Thoracic aorta (tissue), 2 donors: ENCODE measurements around the gene GRID2IP. TPM values are rescaled to one million over a fixed set of nuclear protein-coding genes. Genes with fewer than 3 reads are reported as not detected.
"Not testable (repeated sequence)": the region's sequence is repeated elsewhere in the genome, so short reads cannot be mapped to it uniquely, and the experiment has no call there.

Experiments used
- ATAC-seq: fragments of 150-250 bp; one replicate; pipeline ENCODE4 v1.8.0; 2017; ENCODE audit warnings: low read depth; ENCODE audit not compliant: insufficient number of reproducible peaks, low FRiP score
- DNase-seq: peaks from one replicate; pipeline ENCODE4 v3.0.0-alpha.2; 2020; ENCODE audit warnings: low spot score
- H3K27ac ChIP-seq, 2 donors: fragments of 200-600 bp; sonication (generic); 1 replicate in 1 of 2; 2 replicates in 1 of 2; pipeline ENCODE4 v1.5.1; 2016; ENCODE audit warnings: mild to moderate bottlenecking in 2 of 2, moderate library complexity in 2 of 2
- H3K27me3 ChIP-seq: fragments of 200-600 bp; sonication (generic); replicated peaks from 2 replicates; pipeline ENCODE4 v1.6.0; 2016; ENCODE audit warnings: mild to moderate bottlenecking; ENCODE audit not compliant: insufficient read depth
- H3K36me3 ChIP-seq: fragments of 200-600 bp; sonication (generic); one replicate; pipeline ENCODE4 v1.5.1; 2016
- H3K4me1 ChIP-seq, 2 donors: fragments of 200-600 bp; sonication (generic); 1 replicate in 1 of 2; 2 replicates in 1 of 2; pipeline versions ENCODE4 v1.5.1 to v1.6.0; 2016; ENCODE audit warnings: low read depth in 2 of 2, mild to moderate bottlenecking in 1 of 2; ENCODE audit not compliant: control insufficient read depth in 1 of 2
- H3K4me3 ChIP-seq: fragments of 200-600 bp; sonication (generic); 2 replicates; pipeline ENCODE4 v1.5.1; 2016; ENCODE audit warnings: mild to moderate bottlenecking
- H3K9me3 ChIP-seq: fragments of 200-600 bp; sonication (generic); 2 replicates; pipeline ENCODE4 v1.5.1; 2016
- CTCF ChIP-seq: fragments of 200-600 bp; sonication (generic); IDR thresholded peaks from one replicate; pipeline ENCODE4 v1.5.1; 2019; ENCODE audit warnings: antibody characterized with exemption
- total RNA-seq, 2 donors: library from RNA; depleted of rRNA; stranded (reverse); fragments of >200 nt; gene quantifications; one replicate each; pipeline versions ENCODE4 v1.1.0 to v1.2.3, GENCODE V29; 2016

GRID2IP gene
- total RNA-seq, 2 donors from 2014 or later = 0.14 to 0.35 TPM

DNA sequence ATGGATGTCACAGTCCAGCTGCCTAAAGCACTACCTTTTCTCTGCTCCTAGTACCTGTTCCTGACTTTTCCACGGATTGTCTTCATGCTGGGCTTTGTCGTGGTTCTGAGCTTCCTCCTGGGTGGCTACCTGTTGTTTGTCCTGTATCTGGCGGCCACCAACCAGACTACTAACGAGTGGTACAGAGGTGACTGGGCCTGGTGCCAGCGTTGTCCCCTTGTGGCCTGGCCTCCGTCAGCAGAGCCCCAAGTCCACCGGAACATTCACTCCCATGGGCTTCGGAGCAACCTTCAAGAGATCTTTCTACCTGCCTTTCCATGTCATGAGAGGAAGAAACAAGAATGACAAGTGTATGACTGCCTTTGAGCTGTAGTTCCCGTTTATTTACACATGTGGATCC lies 37.3 kb upstream of the GRID2IP start:
- no peaks in the 10 kb centered on the region for H3K27me3 ChIP-seq
- TF ChIP-seq CTCF = no peak
- no peak overlapping the region for H3K27ac ChIP-seq
- no peaks in the 10 kb centered on the region for H3K9me3 ChIP-seq
- peaks cover 11 to 24% of the 10 kb centered on the region in 2 donors for H3K4me1 ChIP-seq
- ATAC-seq (no peak), DNase-seq (no peak)
- H3K4me3 ChIP-seq = no peak overlapping the region
- H3K36me3 ChIP-seq = peaks cover 26% of the 10 kb centered on the region

GRCh38 chr7:6585746-6586432 lies 34.6 kb upstream of the GRID2IP start:
- ATAC-seq, H3K27me3 ChIP-seq: not testable (repeated sequence)

GRCh38 chr7:6579446-6579845 lies 28.2 kb upstream of the GRID2IP start:
- no peak overlapping the region for H3K4me3 ChIP-seq
- TF ChIP-seq CTCF = no peak
- H3K27me3 ChIP-seq = no peaks in the 10 kb centered on the region
- ATAC-seq (no peak), DNase-seq (no peak)
- H3K27ac ChIP-seq = no peak overlapping the region
- peaks cover 9% of the 10 kb centered on the region for H3K36me3 ChIP-seq
- H3K4me1 ChIP-seq = peaks cover 4 to 15% of the 10 kb centered on the region in 2 donors
- H3K9me3 ChIP-seq = no peaks in the 10 kb centered on the region

More at GRCh38 chr7:6585746-6586432, 34.6 kb upstream of the GRID2IP start:
- not testable (repeated sequence) for H3K27ac ChIP-seq, H3K9me3 ChIP-seq, H3K4me3 ChIP-seq, DNase-seq
- H3K36me3 ChIP-seq = peaks cover 19% of the 10 kb centered on the region
- peaks cover 5 to 10% of the 10 kb centered on the region in 2 donors for H3K4me1 ChIP-seq

DNA sequence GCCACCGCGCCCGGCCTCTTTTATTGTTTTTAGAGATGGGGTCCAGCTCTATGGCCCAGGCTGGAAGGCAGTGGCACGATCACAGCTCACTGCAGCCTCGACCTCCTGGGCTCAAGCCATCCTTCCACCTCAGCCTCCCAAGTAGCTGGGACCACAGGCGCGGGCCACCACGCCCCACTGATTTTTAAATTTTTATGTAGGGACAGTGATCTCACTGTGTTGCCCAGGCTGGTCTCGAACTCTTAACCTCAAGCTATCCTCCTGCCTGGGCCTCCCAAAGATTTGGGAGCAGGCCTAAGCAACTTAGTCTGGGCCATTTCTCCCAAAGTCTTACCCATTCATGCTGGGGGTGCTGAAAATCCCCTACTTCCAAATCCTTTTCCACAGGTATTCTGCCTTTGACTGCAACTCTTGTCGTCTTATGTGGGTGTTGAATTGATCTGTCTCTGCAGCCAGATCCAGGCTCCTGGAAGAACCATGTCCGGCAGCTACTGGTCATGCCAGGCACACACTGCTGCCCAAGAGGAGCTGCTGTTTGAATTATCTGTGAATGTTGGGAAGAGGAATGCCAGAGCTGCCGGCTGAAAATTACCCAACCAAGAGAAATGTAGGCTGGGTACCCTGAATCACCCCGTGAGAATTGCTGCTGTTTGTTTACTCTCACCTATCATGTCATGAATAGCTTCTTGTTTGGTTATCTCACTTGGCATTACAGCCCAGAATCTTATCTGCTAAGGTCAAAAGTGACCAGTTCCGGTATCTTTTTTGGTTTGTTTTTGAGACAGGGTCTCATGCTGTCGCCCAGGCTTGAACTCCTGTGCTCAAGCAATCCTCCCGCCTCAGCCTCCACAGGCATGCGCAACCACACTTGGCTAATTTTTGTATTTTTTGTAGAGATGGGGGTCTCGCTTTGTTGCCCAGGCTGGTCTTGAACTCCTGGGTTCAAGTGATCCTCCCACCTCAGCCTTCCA lies 27.1 kb upstream of the GRID2IP start:
- TF ChIP-seq CTCF = no peak
- DNase-seq = no peak
- Histone ChIP-seq H3K4me3 (peak overlapping the region; percentile 92), H3K4me1 (peaks cover 4 to 15% of the 10 kb centered on the region in 2 donors), H3K27ac (peak overlapping the region; percentile 96 to 97), H3K27me3 (no peaks in the 10 kb centered on the region), H3K9me3 (no peaks in the 10 kb centered on the region), H3K36me3 (peaks cover 9% of the 10 kb centered on the region)
- ATAC-seq = no peak

GRCh38 chr7:6577369-6578113 lies 26.3 kb upstream of the GRID2IP start, which contains the start of gene ZDHHC4:
Gene ZDHHC4 (plus strand): TSS chr7:6577454. CDS start chr7:6580562, 3,108 bp downstream.
- Histone ChIP-seq H3K4me1 (peaks cover 4 to 15% of the 10 kb centered on the region in 2 donors), H3K27me3 (no peaks in the 10 kb centered on the region), H3K4me3 (peak within 1 kb of the TSS; percentile 92), H3K9me3 (no peaks in the 10 kb centered on the region), H3K27ac (peak within 1 kb of the TSS; percentile 96 to 97), H3K36me3 (peaks cover 3% of the 10 kb centered on the region)
- peak; percentile 55 for DNase-seq
- no peak for TF ChIP-seq CTCF
- ATAC-seq = peak; percentile 81

- not testable (repeated sequence) for H3K27me3 ChIP-seq, H3K9me3 ChIP-seq, ATAC-seq, DNase-seq, H3K36me3 ChIP-seq
- H3K4me3 ChIP-seq = peak overlapping the region; percentile 92
- H3K4me1 ChIP-seq = peaks cover 4 to 15% of the 10 kb centered on the region in 2 donors
- H3K27ac ChIP-seq = peak overlapping the region; percentile 96 to 97
These were observed 25.7 kb upstream of the GRID2IP start for GRCh38 chr7:6576867-6577368.
